AG08396 (cell line): ENCODE results near the gene BPIFB2.
"Not testable (repeated sequence)": the region's sequence is repeated elsewhere in the genome, so short reads cannot be mapped to it uniquely, and the experiment has no call there.

Experiments
- DNase-seq: peaks from one replicate; pipeline ENCODE4 v3.0.0; 2012; ENCODE audit warnings: low spot score, mixed read lengths

Gene BPIFB2, protein sequence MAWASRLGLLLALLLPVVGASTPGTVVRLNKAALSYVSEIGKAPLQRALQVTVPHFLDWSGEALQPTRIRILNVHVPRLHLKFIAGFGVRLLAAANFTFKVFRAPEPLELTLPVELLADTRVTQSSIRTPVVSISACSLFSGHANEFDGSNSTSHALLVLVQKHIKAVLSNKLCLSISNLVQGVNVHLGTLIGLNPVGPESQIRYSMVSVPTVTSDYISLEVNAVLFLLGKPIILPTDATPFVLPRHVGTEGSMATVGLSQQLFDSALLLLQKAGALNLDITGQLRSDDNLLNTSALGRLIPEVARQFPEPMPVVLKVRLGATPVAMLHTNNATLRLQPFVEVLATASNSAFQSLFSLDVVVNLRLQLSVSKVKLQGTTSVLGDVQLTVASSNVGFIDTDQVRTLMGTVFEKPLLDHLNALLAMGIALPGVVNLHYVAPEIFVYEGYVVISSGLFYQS

DNA sequence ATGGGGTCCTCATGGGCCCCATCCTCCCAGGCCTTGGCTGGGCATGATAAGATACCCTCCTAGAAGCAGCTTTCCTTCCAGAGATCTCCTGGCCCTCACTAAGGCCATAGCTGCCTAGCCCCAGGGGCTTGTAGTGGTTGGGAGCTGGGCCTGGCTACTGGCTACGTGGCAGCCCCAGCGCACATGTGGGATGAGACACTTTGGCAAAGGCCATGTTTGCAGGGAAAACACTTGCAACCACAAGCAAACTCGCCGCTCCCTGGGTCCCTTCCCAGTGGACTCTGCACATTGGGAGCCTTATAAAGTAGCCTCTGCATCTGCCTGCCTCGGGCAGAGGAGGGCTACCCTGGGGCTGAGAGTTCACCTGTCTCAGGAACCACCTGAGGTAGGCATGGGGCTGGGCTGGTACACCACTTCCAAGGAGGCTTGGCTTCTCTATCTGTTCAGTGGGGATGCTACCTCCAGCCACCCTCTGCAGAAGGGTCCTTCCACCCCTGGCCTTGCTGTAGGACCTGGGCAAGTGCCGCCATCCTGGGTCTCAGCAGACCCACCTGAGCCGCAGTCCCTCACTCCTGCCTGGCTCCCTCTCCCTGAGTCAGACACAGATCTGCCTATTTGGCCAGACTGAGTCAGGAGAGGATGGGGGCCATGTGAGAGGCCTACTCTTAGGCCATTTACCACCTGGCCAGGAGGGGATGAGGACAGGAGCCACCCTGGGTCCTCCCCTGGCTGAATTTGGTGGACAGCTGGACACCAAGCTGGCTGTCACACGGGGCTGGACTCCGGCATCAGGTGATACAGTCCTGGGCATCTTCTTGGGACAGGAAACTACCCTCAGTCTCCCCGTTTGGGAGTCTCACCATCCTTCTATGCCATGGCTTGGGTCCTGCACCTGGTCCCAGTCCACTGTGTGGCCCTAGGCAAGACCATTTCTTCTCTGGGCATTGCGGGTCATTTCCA lies at the start of gene BPIFB2:
Gene BPIFB2, plus strand, starts transcription at position 329 of the 960 bp plus-strand sequence. CDS start 871 bp downstream, outside the sequence.
- DNase-seq, result no peak

DNA sequence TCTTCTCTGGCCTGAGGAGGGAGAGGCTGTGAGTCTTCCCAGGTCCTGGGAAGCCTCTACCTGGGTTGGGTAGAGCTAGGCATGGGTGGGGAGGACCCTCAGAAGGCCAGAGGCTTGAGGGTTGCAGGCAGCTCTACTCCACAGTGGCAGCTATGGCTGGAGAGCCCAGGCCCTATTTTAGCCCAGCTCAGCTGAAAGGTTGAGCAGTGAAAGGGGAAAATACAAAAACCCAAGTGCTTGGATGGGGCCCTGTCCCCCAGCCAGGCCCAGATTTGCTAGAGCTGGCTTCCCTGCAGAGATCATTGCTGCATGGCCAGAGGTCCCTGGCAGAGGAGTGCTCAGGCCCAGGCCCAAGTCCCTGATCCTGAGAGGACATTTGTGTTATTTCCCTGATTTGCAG lies 48.9 kb upstream of the BPIFB2 start:
- no peak for DNase-seq

DNA sequence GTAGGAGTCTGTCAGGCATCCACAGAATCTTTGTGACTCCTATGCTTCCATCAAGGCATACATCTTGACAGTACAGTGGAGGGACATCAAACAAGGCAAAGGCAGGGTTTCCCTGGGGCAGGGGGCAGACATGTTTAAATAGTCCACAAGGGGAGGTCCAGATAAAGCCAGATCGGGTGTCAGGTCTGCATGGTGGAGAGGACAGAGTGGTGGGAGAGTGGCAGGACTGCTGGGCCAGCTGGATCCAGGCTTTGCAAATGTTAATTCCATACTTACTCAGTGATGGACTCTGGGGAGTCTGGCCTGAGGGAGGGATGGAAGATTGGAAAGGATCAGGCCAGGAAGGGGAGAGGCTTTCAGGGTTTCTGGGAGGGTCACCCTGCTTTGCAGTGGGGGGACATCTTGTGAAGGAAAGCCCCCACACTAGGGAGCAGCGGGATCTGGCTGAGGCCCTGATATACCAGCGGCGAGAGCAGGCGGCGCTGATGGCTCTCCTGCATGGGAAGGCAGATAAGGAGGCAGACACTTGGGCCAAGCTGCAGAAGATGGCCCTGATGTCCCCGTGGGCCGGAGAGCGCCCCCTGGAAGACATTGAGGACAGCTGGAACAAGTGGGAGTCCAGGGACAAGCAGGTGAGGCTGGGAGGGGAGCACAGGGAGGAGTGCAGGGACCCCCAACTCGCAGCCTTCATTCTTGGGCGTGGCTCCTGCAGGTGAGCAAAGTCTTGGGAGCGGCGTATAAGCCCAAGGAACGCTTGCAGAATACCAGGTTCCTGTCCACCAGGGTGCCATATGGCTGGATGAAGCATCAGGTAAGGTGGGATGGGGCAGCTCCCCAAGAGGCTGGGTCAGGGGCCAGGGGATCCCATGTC lies 47.9 kb upstream of the BPIFB2 start:
- DNase-seq, result peak; percentile 2

DNA sequence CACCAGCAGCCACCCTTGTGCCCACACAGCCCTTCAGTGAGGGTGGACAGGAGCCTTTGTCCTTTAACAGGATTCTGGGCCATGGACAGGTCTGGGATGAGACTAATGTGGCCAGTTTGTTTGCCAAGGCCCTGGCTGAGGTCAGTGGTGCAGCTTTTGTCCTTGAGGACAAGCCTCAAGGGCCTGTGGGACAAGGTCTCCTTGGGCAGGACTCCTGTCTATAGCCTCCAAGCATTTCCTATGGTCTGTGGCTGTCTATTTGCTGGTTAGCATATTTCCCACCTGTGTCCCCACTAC lies 47.3 kb upstream of the BPIFB2 start:
- peak; percentile 1 for DNase-seq

DNA sequence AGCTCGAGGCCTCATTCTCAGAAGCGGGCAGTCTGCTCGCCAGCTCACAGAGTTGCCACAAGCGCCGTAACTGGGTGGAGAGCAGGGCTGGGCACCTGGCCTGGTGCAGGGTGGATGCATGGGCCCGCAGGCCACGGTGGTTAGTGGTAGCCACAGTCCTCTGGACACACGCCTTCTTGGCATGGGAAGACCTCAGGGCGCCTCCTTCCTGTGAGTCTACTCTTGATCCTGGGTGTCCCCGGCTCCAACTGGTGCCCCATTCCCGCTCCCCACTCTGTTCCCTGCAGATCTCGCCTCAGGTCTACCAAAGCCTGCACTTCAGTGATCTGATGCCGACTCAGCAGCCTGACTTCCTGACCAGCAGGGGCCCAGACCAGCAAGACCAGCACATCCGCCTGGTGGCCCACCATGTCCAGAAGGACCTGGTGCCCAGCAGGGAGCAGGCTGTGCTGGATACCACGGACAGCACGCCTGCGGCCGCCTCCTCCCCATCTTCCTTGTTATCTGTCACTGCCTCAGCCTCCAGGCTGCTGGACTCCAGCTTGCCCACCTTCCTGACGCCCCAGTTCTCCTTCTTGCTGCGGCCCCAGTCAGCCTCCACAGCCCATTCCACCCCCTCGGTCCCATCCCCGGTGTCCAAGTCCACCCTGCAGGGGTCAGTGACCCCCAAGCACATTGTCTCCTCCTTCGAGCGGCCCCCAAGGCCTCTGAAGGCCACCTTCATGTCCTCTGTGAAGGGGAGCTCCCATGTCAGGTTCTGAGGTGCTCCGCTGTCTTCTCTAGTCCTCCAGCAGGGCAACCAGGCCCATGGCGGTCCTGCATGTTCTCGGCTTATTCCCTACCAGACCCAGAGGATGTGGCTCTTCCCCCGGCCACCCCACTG lies 46.4 kb upstream of the BPIFB2 start:
- peak; percentile 1 for DNase-seq

DNA sequence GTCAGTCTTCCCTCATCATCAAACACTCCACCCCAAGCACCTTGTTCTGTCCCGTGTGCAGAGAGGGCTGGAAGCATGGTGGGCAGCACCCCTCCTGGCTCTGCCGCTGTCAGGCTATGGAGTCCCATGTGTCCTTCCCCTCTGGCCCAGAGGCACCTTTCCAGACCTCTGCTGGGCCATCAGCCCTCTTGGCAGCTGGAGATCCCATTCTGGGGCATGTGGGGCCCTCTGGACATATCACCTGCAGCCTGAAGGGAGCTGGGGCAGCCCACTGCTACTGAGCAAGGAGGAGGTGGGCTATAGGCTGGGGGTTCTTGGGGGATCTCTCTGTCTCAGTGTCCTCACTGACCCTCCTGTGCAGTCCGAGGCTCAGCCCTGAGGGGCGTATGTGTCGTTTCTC lies 45.5 kb upstream of the BPIFB2 start:
- peak; percentile 1 for DNase-seq

DNA sequence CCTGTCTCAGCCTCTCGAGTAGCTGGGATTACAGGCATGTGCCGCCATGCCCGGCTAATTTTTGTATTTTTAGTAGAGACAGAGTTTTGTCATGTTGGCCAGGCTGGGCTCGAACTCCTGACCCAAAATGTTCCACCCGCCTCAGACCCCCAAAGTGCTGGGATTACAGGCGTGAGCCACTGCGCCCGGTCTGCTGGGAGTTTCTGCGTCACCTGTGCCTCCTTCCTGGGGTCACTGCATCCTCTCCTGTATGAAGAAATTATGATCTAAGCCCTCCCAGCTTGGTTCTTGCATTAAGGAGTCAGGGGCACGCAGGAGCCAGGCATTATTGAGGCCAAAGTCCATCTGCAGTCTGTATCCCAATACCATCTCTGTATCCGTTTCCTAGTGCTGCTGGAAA lies 44.9 kb upstream of the BPIFB2 start:
- DNase-seq, result not testable (repeated sequence)

DNA sequence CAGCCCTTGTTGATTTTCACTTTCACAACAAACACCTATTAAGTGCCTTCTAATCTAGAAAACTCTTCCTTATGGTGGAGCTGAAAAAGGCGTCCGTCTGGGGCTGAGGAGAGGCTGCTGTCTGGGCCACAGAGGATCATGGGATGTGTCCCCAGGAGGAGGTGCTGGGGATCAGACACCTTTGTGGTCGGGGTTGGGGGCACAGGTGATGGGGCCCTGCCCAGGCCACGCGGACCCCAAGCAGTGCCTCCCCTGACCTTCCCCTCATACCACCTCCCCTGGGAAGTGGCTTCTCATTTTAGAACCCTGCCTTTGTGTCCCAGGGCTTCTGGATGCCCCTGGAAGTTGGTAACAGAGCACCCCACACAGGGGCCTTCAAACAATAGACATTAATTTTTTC lies 44.3 kb upstream of the BPIFB2 start:
- no peak for DNase-seq

DNA sequence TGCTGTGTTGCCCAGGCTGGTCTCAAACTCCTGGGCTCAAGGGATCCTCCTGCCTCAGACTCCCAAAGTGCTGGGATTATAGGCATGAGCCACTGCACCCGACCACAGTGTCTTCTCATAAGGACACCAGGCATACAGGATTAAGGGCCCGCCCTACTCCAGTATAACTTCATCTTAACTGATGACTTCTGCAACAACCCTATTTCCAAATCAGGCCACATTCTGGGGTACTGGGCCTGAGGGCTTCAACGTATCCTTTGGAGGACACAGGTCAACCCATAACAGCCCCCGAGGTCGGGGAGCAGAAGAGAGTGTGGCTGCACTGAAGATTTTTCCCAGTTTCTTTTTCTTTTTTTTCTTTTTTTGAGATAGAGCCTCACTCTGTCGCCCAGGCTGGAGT lies 42.9 kb upstream of the BPIFB2 start:
- no peak for DNase-seq

DNA sequence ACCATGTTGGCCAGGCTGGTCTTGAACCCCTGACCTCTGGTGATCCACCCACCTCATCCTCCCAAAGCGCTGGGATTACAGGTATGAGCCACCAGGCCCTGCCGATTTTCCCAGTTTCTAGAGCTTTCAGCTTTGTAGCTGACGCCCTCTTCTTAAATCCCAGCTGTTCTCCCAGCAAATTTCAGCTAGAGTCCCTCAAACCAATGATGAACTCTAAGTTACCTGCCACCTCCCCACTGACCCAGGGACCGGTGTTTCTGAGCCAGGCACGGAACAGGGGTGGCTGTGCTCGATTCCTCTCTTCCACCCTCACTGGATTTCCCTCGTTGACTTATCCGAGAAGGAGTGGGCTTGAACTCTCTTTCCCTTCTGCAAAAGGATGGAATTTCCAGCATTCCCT lies 42.4 kb upstream of the BPIFB2 start:
- no peak for DNase-seq

DNA sequence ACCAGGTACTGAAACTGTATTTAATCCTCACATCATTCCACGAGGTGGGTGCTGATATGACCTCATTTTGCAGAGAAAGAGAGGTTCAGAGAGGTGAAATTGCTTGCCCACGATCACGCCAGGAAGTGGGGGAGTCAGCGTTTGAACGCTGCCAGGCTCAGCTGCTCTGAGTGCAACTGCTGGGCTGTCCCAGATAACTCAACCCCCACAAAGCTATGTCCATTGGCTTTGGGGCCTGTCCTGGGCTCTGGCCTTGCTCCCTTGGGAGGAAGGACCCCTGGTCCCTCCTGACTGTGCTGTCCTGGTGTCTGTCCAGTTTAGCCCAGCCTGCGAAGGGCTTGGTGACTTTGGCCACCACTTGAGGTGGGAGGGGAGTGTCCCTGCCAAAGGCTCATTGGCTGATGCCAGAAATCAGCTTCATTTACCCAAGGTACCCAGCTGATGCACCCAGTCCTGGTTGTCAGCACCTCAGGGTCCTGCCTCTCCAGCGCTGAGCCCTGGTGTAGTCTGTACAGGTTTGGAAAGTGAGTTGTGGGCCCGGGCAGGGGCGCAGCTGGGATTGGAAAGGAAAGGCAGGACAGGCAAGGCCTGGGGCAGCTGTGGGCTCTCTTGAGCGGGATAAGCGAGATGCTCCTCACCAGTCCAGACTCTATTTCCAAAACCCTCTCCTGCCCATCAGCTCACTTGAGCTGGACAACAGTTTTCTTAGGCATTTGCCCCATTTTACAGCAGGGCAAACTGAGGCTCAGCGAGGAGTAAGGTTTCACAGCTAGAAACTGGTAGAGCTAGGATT lies 41.7 kb upstream of the BPIFB2 start:
- DNase-seq, result peak; percentile 1

DNA sequence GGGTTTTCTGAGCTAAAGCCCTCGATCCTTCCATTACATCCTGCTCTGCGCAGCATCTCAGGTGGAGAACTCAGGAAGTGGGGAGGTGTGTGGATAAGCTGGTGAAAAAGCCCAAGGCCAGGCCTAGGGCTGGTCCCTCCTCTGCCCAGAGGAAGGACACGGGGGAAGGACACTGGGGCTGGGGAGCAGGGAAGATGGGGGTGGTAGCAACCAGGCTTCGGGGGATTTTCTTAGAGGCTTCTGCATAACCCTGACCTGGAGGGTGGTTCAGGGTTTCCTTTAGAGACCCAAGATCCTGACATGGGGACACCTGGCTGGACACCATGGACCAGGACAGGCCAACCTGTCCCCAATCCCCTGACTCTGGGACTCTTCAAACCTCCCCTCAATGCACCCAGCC lies 41.1 kb upstream of the BPIFB2 start:
- peak; percentile 1 for DNase-seq

DNA sequence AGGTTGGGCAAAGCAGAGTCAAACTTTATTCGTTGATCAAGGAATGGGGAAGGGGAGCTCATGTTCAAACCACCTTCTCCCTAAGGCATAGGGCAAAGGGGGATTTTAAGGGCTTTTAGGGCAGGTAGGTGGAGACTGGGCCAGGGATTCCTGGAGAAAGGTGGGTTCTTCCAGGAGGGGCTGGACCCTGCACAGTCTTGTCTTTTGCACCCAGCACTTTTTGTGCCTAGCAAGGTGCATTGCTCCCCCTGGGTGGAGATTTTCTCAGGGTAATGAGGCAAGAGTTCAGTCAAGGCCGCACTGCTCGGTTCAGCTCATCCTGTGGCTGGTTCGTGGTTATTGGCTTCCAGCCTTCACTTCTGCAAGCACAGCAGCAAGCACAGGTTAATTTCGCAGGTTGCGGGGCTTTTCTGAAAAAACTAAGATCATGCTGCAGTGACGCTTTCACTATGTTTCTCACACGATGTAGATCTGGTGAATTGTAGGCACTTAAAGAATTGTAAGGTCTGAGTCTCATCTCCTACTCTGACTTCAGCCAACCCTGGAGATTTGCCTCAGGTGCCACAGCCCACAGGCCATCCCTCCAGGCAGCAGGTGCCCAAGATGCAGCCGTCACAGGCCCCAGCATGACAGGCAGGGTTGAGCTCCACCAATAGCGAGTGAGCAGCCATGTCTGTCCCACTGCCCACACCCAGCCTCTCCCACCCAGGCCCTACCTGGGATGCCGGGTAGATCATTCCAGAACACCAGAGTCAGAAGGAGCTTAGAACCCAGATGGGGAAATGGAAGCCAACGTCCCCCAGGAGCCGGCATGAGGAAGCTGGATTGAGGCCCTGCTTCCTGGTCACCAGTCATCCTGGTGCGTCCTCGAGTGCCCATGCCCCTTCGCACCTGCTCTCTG lies 40.4 kb upstream of the BPIFB2 start:
- DNase-seq, result peak; percentile 1

DNA sequence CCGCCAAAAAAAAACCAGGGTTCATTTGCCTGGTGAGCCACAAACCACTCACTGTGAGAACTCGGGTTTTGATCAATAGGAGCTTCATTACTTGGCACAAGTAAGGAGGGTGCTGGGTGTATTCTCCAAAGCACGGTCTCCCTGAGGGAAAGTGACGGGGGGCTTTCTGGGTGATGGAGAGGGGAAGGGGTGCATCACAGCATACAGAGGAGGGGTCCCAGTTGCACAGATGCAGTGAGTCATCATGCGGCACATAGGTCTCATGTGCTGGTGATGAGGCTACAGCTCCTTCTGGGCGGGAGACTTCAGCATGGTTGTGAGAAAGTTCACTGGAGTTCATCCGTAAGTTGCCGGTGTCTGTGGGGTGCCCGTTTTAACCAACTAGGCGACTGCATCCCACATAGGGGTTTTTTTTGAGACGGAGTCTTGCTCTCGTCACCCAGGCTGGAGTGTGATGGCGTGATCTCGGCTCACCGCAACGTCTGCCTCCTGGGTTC lies 39.5 kb upstream of the BPIFB2 start:
- DNase-seq, result no peak

DNA sequence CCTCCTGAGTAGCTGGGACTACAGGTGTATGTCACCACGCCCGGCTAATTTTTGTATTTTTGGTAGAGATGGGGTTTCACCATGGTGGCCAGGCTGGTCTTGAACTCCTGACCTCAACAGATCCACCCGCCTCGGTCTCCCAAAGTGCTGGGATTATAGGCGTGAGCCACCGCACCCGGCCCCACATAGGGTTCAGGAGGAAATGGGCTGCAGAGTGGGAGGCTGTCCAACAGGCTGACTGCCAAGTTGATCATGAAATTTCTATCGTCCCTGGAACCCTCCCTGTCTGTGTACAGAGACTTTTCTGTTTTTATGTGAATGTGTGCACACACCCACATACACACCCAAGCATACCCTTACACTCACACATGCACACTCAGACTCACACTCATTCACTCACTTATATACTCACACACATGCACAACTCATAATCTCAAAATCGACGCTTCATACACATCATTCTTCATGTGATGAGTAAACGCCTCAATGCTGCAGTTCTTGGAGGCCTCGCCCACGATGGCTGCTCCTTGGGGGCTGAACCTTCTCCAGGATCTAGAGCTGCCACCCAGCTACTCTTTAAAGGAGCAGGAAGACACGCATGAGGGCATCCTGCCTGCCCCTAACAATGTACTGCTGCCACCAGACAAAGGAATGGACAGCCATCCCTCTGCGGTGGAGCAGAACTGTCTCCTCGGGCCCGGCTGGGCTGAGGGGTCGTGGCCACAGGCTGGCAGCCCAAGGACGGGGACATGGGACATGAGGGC lies 38.8 kb upstream of the BPIFB2 start:
- no peak for DNase-seq

DNA sequence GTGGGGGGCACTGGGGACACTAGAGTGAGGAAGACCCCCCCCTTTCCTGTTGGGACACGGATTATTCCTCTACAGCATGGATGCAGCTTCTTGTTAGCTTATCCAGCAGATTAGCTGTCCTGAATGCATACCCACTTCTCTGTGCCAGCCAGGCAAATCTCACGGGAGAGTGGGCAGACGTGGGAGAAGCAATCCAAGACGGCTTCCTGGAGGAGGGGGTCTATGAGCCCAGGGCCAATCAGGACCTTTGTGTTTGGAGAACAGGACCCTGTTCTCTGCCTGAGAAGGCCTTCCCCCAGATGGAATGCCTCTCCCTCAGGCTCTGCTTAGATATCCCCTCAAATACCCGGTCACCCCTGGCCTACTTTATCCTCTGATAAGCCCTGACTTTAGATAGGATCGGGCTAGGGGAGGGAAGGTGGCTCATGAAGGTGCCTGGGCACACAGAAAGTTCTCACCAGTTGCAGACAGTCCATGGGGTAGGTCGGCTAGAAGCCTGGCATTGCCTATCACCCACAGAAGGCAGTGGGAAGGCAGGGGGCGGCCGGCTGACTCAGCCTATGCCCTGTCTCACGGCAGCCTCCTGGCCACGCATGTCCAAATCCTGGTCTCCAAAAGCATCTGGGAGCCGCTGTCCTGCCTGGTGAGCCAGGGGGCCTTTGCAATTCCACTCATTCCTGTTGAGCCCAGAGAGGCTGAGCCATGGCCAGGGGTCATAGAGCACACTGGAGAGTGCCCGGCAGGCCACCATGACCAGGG lies 38.0 kb upstream of the BPIFB2 start:
- no peak for DNase-seq
